Effector memory CD8-positive, alpha-beta T cell (primary cell): ENCODE results near the gene CBLB.

ENCODE experiments used
- ATAC-seq: fragments of 150-1000 bp; cut with Tn5 transposase; replicated peaks from 2 replicates; pipeline ENCODE4 v1.10.0; 2021; ENCODE audit warnings: mild to moderate bottlenecking, moderate library complexity
- DNase-seq, 3 experiments: peaks; one replicate each; pipeline ENCODE4 v3.0.0; 2021
- H3K27ac Mint-ChIP-seq, 2 donors: one replicate each; pipeline ENCODE4 v1.8.0; 2022; ENCODE audit warnings: mild to moderate bottlenecking in 2 of 2, mixed read lengths in 2 of 2, moderate library complexity in 2 of 2
- H3K27me3 Mint-ChIP-seq, 2 donors: one replicate each; pipeline ENCODE4 v1.8.0; 2022; ENCODE audit warnings: mixed read lengths in 2 of 2
- H3K36me3 Mint-ChIP-seq: one replicate; pipeline ENCODE4 v1.8.0; 2022; ENCODE audit warnings: mild to moderate bottlenecking, moderate library complexity, mixed read lengths; ENCODE audit not compliant: insufficient read depth
- H3K4me1 Mint-ChIP-seq, 2 donors: one replicate each; pipeline ENCODE4 v1.8.0; 2022; ENCODE audit warnings: low read depth in 2 of 2, mixed read lengths in 2 of 2
- H3K4me3 Mint-ChIP-seq, 2 donors: one replicate each; pipeline ENCODE4 v1.8.0; 2022; ENCODE audit warnings: mild to moderate bottlenecking in 2 of 2, mixed read lengths in 2 of 2, moderate library complexity in 2 of 2
- H3K9me3 Mint-ChIP-seq, 2 donors: one replicate each; pipeline ENCODE4 v1.8.0; 2022; ENCODE audit warnings: mixed read lengths in 2 of 2

CBLB gene

GRCh38 chr3:105850593-105850992 is 18.2 kb downstream of the CBLB start:
- no peak for DNase-seq
- no peaks in the 10 kb centered on the region for H3K27me3 Mint-ChIP-seq
- ATAC-seq = peak; percentile 64
- H3K36me3 Mint-ChIP-seq = peaks cover 46% of the 10 kb centered on the region
- H3K9me3 Mint-ChIP-seq = no peaks in the 10 kb centered on the region
- peaks cover 37 to 55% of the 10 kb centered on the region in 2 donors for H3K4me1 Mint-ChIP-seq
- peak overlapping the region; percentile 3 to 23 for H3K4me3 Mint-ChIP-seq
- H3K27ac Mint-ChIP-seq = peak overlapping the region in 1 of 2 donors; percentile 13

DNA sequence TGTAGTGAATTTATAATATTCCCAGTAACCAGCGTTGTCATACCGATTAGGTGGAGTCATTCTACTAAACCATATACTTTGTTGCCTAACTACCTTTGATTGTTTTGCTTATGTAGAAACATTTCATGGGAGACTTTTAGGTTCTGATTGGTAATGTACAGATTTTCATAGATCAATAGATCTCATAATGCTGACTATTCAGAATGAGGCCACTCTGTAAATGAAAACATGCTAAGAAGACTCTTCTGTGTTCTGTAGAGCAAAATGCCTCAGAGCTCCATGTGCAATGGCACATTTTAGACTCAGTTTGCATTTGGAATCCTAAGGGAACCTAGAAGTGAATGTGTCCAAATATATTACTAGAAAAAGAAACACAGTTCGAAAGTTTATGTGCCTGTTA is 20.0 kb downstream of the CBLB start:
- no peak for ATAC-seq
- peaks cover 35% of the 10 kb centered on the region for H3K36me3 Mint-ChIP-seq
- DNase-seq = no peak
- H3K4me3 Mint-ChIP-seq = peak overlapping the region in 1 of 2 donors; percentile 53
- peaks cover 30 to 43% of the 10 kb centered on the region in 2 donors for H3K4me1 Mint-ChIP-seq
- no peaks in the 10 kb centered on the region for H3K9me3 Mint-ChIP-seq
- peak overlapping the region; percentile 13 to 54 for H3K27ac Mint-ChIP-seq
- H3K27me3 Mint-ChIP-seq = no peaks in the 10 kb centered on the region

- Mint-ChIP-seq H3K27me3 (no peaks in the 10 kb centered on the region), H3K27ac (peak overlapping the region in 1 of 2 donors; percentile 54), H3K9me3 (no peaks in the 10 kb centered on the region), H3K4me3 (peak overlapping the region; percentile 1 to 53), H3K36me3 (peaks cover 26% of the 10 kb centered on the region), H3K4me1 (peaks cover 27 to 38% of the 10 kb centered on the region in 2 donors)
- DNase-seq = no peak
- no peak for ATAC-seq
Measured at GRCh38 chr3:105847865-105848264, 20.9 kb downstream of the CBLB start.

GRCh38 chr3:105847452-105847851 is 21.4 kb downstream of the CBLB start:
- H3K36me3 Mint-ChIP-seq = peaks cover 25% of the 10 kb centered on the region

DNA sequence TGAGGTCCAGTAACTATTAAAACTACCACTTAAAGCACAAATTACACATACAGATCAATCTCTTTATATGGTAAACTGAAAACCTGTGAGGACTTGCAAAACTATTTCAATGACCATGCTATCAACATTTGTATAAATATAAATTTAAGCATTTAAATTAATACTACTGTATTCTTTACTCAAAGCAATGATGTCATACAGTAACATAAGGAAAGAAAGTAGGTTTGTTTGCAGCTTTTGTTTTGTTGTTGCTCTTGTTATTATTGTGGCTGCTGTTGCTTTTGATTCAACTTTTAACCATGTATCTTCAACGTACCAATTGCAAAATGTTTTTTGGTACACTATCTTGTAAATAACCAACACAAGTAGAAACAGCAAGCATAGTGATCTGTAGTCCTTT is 22.0 kb downstream of the CBLB start:
- H3K27me3 Mint-ChIP-seq = no peaks in the 10 kb centered on the region
- ATAC-seq (peak; percentile 16), DNase-seq (no peak)
- peak overlapping the region in 1 of 2 donors; percentile 53 for H3K4me3 Mint-ChIP-seq
- peaks cover 23% of the 10 kb centered on the region for H3K36me3 Mint-ChIP-seq
- H3K4me1 Mint-ChIP-seq = peaks cover 30 to 43% of the 10 kb centered on the region in 2 donors
- peak overlapping the region; percentile 6 to 54 for H3K27ac Mint-ChIP-seq
- H3K9me3 Mint-ChIP-seq = no peaks in the 10 kb centered on the region

More at GRCh38 chr3:105847452-105847851, 21.4 kb downstream of the CBLB start:
- H3K4me3 Mint-ChIP-seq = peak overlapping the region; percentile 13 to 53
- no peak for DNase-seq
- no peak for ATAC-seq
- peak overlapping the region; percentile 6 to 54 for H3K27ac Mint-ChIP-seq
- no peaks in the 10 kb centered on the region for H3K9me3 Mint-ChIP-seq
- no peaks in the 10 kb centered on the region for H3K27me3 Mint-ChIP-seq
- peaks cover 28 to 41% of the 10 kb centered on the region in 2 donors for H3K4me1 Mint-ChIP-seq

DNA sequence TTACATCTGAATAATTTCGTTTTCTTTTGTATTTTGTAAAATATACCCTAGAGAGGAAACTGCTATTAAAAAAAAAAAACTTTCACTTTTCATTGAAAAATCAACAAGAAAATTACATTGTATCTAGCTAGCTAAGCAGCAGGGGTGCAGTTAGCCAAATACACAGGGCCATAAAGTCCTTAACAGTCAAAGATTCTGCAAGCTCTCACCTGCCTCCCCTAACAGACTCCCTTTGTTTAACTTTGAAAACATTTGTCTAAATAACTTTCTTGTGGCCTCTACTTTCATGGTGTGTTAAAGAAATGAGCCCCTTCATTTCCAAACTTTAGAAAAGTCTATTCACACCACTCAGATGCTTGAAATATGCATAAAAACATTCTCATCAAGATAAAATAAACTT is 23.3 kb downstream of the CBLB start:
- ATAC-seq = no peak
- peak overlapping the region; percentile 25 to 52 for H3K4me3 Mint-ChIP-seq
- no peak for DNase-seq
- H3K27me3 Mint-ChIP-seq = no peaks in the 10 kb centered on the region
- H3K4me1 Mint-ChIP-seq = peaks cover 25 to 41% of the 10 kb centered on the region in 2 donors
- H3K27ac Mint-ChIP-seq = peak overlapping the region in 1 of 2 donors; percentile 35
- H3K36me3 Mint-ChIP-seq = peaks cover 34% of the 10 kb centered on the region
- H3K9me3 Mint-ChIP-seq = no peaks in the 10 kb centered on the region

DNA sequence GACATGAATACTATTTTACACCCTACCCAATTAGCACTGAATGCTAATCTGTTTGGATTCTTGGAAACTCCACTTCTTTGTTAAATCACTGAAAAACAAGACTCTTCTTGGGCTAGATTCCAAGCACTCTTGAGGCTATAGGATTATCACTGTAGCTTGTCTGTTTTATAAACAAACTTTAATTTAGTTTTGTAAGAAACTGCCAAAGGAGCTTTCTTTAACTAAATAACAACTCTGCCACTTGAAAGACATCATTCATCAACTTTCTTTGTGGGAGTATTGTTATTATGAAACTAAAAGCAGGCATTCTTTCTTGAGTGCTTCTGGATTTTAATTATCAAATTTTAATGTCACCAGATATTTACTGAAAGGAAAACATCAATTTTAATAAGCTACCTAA is 24.1 kb downstream of the CBLB start:
- H3K27ac Mint-ChIP-seq = peak overlapping the region in 1 of 2 donors; percentile 76
- H3K4me3 Mint-ChIP-seq = peak overlapping the region in 1 of 2 donors; percentile 56
- no peaks in the 10 kb centered on the region for H3K9me3 Mint-ChIP-seq
- H3K36me3 Mint-ChIP-seq = peaks cover 42% of the 10 kb centered on the region
- no peak for DNase-seq
- ATAC-seq = no peak
- peaks cover 29 to 48% of the 10 kb centered on the region in 2 donors for H3K4me1 Mint-ChIP-seq
- no peaks in the 10 kb centered on the region for H3K27me3 Mint-ChIP-seq

DNA sequence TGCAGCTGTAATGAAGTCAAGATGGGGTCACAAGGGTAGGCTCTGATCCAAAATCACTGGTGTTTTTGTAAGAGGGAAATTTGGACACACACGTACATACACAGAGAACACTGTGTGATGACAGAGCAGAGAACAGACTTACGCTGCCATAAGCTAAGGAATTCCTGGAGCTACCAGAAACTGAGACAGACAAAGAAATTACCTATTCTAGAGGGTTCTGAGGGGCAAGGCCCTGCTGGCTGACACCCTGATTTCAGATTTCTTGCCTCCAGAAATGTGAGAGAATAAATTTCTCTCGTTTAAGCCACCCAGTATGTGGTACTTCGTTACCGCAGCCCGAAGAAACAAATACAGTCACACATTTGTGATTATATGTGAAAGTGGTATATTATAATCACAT is 24.8 kb downstream of the CBLB start:
- Mint-ChIP-seq H3K36me3 (peaks cover 48% of the 10 kb centered on the region), H3K4me3 (peak overlapping the region in 1 of 2 donors; percentile 56), H3K4me1 (peaks cover 26 to 45% of the 10 kb centered on the region in 2 donors), H3K27ac (peak overlapping the region; percentile 41 to 76), H3K27me3 (no peaks in the 10 kb centered on the region), H3K9me3 (no peaks in the 10 kb centered on the region)
- ATAC-seq (peak; percentile 70), DNase-seq (no peak)

GRCh38 chr3:105842943-105843342 is 25.9 kb downstream of the CBLB start:
- Mint-ChIP-seq H3K27me3 (no peaks in the 10 kb centered on the region), H3K9me3 (no peaks in the 10 kb centered on the region), H3K36me3 (peaks cover 53% of the 10 kb centered on the region), H3K27ac (peak overlapping the region in 1 of 2 donors; percentile 63), H3K4me1 (peaks cover 21 to 47% of the 10 kb centered on the region in 2 donors), H3K4me3 (no peak overlapping the region)
- ATAC-seq (no peak), DNase-seq (no peak)

DNA sequence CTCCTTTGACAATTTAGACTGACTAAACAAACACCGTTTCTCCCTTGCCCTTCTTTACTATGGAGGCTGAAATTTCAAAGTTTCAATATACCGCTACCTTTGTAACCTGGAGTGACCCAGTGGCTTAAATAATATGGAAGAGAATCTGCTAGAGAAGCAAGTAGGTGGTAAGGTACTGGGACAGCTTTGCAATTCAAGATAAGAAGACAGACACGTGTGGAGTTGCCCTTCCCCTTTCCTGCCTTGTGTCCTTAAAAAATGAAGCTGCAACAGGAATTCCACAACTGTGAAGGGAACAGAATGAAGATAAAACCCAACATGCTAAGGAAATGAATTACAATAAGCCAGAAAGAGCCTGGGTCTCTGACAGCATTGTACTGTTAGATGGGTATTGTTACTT is 26.4 kb downstream of the CBLB start:
- Mint-ChIP-seq H3K4me1 (peaks cover 20 to 46% of the 10 kb centered on the region in 2 donors), H3K9me3 (no peaks in the 10 kb centered on the region), H3K27me3 (no peaks in the 10 kb centered on the region), H3K27ac (peak overlapping the region; percentile 29 to 63), H3K36me3 (peaks cover 50% of the 10 kb centered on the region), H3K4me3 (no peak overlapping the region)
- ATAC-seq = no peak
- DNase-seq = no peak

GRCh38 chr3:105837947-105838346 is 30.9 kb downstream of the CBLB start:
- peaks cover 33 to 69% of the 10 kb centered on the region in 2 donors for H3K4me1 Mint-ChIP-seq
- H3K4me3 Mint-ChIP-seq = peak overlapping the region in 1 of 2 donors; percentile 82
- H3K27ac Mint-ChIP-seq = peak overlapping the region; percentile 30 to 55
- DNase-seq (no peak), ATAC-seq (no peak)
- peaks cover 57% of the 10 kb centered on the region for H3K36me3 Mint-ChIP-seq
- H3K9me3 Mint-ChIP-seq = no peaks in the 10 kb centered on the region
- H3K27me3 Mint-ChIP-seq = no peaks in the 10 kb centered on the region

DNA sequence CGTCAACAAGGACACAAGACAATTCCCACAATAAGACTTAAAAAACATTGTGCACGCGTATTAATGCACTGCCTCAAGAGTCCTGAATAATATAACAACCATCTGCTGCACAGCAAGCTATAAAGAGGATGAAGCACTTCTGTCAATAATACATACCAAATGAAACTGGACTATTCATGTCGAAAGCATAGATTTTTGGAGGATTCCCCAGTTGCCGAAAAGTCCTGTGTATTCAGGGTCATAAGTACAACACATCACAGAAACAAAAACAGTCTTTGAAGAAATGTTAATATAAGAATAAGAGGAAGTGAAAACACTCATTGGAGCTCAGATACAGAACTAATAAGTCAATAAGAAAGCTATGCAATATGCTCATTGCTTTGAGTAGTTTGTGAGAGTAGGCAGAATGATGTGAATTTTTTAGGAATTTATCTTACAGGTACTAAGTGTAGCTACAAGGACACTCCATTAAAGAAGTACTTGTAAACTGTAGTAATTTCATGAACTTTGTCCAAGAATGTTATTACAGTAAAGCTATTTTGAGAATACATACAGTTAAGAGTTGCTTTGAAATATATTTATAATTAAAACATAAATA is 31.6 kb downstream of the CBLB start:
- DNase-seq (no peak), ATAC-seq (peak; percentile 37)
- Mint-ChIP-seq H3K4me3 (peak overlapping the region; percentile 75 to 82), H3K4me1 (peaks cover 35 to 72% of the 10 kb centered on the region in 2 donors), H3K27ac (peak overlapping the region; percentile 86 to 94), H3K9me3 (no peaks in the 10 kb centered on the region), H3K27me3 (no peaks in the 10 kb centered on the region), H3K36me3 (peaks cover 51% of the 10 kb centered on the region)

DNA sequence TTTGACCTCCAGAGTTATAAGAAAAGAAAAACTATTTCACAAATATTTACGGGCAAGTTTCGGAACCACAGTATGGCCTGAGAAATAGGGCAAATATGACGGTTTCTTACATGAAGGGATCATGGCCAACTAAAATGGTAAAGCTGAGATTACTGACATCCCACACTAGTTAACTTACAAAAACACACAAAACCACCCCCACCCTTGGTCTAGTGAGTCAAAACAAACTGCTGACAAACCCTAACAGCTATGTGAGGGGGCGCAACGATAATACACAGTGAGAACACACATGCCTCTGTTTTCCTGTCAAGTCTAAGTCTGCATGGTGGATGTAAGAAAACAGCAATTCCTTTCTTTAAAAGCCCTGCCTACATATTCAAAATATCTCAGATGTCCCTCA is 32.3 kb downstream of the CBLB start:
- ATAC-seq (peak; percentile 80), DNase-seq (peak in 2 of 3 experiments; percentile 23 to 36)
- H3K9me3 Mint-ChIP-seq = no peaks in the 10 kb centered on the region
- peak overlapping the region; percentile 86 to 94 for H3K27ac Mint-ChIP-seq
- no peaks in the 10 kb centered on the region for H3K27me3 Mint-ChIP-seq
- H3K4me3 Mint-ChIP-seq = peak overlapping the region; percentile 75 to 82
- peaks cover 37 to 72% of the 10 kb centered on the region in 2 donors for H3K4me1 Mint-ChIP-seq
- H3K36me3 Mint-ChIP-seq = peaks cover 47% of the 10 kb centered on the region

DNA sequence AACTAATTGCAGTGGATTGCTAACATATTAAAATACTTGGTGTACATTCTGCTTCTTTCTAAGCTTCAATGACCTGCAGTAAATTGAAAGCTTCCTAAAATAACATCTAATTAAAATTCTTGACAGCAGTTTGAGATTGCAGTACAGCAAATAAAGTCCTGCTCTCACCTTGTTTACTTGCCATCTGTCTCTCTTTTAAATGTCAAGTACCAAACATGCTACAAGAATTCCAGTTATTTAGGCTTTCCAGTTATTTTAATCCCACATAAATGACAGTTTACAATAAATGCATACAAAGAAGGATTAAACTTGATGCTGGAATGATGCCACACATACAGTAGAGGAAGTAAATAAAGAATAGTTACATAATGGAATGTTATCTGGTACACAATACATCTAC is 33.2 kb downstream of the CBLB start:
- Mint-ChIP-seq H3K4me1 (peaks cover 46 to 80% of the 10 kb centered on the region in 2 donors), H3K9me3 (no peaks in the 10 kb centered on the region), H3K4me3 (peak overlapping the region; percentile 75 to 82), H3K27ac (peak overlapping the region; percentile 86 to 94), H3K36me3 (peaks cover 40% of the 10 kb centered on the region), H3K27me3 (no peaks in the 10 kb centered on the region)
- DNase-seq (no peak), ATAC-seq (no peak)
